Omental fat pad (tissue), 4 donors: ENCODE results near the gene PLXND1. TPM values are rescaled to one million over a fixed set of nuclear protein-coding genes. Genes with fewer than 3 reads are reported as not detected.

ENCODE experiments used
- ATAC-seq: fragments of 150-250 bp; one replicate; pipeline ENCODE4 v1.9.1; 2016; ENCODE audit warnings: mild to moderate bottlenecking, moderate library complexity; ENCODE audit not compliant: low FRiP score
- DNase-seq: peaks from one replicate; pipeline ENCODE4 v3.0.0-alpha.2; 2019; ENCODE audit warnings: low spot score
- total RNA-seq, 4 donors: library from RNA; depleted of rRNA; stranded (reverse); fragments of >200 nt; gene quantifications; one replicate each; pipeline ENCODE4 v1.1.0, GENCODE V29; 2016
- TF ChIP-seq, protein P1 (sequence below), 3 donors: fragments of 450-650 bp; IDR thresholded peaks; one replicate each; pipeline ENCODE4 v1.5.1; 2016 to 2017; ENCODE audit warnings: antibody characterized with exemption in 3 of 3, mild to moderate bottlenecking in 3 of 3, moderate library complexity in 2 of 3

Gene PLXND1
- total RNA-seq, 4 donors from 2014 or later, result 82.7 to 364 (median 170) TPM

GRCh38 chr3:129633751-129634481, 27.4 kb upstream of the PLXND1 start:
- TF ChIP-seq, protein P1, sequence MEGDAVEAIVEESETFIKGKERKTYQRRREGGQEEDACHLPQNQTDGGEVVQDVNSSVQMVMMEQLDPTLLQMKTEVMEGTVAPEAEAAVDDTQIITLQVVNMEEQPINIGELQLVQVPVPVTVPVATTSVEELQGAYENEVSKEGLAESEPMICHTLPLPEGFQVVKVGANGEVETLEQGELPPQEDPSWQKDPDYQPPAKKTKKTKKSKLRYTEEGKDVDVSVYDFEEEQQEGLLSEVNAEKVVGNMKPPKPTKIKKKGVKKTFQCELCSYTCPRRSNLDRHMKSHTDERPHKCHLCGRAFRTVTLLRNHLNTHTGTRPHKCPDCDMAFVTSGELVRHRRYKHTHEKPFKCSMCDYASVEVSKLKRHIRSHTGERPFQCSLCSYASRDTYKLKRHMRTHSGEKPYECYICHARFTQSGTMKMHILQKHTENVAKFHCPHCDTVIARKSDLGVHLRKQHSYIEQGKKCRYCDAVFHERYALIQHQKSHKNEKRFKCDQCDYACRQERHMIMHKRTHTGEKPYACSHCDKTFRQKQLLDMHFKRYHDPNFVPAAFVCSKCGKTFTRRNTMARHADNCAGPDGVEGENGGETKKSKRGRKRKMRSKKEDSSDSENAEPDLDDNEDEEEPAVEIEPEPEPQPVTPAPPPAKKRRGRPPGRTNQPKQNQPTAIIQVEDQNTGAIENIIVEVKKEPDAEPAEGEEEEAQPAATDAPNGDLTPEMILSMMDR (IDR thresholded peaks at IDR 0.05), result no peak
- ATAC-seq (no peak), DNase-seq (no peak)

- no peak for DNase-seq
- TF ChIP-seq, protein P1 (IDR thresholded peaks at IDR 0.05), result no peak
- no peak for ATAC-seq
These were observed 26.5 kb upstream of the PLXND1 start for GRCh38 chr3:129632977-129633376.

DNA sequence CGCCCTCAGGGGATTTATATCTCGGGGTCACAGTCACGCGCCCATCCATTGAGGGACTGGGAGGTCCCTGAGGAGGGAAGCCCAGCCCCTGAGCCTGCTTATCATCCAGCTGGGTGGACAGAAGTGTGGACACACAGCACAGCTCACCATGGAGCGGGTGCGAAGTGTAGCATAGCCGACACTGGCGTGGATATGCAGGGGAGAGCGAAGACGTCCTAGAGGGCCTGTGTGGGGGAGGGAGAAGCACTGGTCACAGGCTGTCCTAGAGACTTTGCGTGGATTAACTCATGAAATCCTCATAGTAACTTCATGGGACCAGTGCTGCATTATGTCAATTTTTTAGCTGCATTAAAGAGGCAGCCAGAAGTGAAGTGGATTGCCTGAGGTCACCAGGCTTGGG, 26.1 kb upstream of the PLXND1 start:
- DNase-seq (no peak), ATAC-seq (no peak)
- TF ChIP-seq, protein P1 (IDR thresholded peaks at IDR 0.05), result no peak

DNA sequence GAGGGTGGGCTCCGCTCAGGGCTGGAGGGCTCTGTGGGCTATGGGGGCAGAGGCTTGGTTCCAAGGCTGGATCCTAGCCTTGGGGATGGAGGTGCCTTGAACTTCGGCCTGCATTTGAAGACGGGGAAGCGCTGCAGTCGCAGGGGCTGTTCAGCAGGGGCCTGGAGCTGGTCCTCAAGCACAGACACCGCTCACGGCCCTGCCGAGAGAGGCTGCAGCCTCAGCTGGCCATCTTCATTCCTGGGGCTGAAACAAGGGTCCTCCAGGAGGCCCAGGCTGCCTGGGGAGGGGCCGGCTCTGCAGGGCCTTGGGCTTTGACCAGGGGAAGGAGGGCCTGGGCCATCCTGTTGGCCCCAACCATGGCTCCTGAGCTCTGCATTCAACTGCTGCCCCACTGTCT, 25.6 kb upstream of the PLXND1 start:
- no peak for DNase-seq
- no peak for ATAC-seq
- TF ChIP-seq, protein P1 (IDR thresholded peaks at IDR 0.05), result no peak

GRCh38 chr3:129629011-129629410, 22.5 kb upstream of the PLXND1 start:
- ATAC-seq (no peak), DNase-seq (no peak)
- TF ChIP-seq, protein P1 (IDR thresholded peaks at IDR 0.05), result no peak

DNA sequence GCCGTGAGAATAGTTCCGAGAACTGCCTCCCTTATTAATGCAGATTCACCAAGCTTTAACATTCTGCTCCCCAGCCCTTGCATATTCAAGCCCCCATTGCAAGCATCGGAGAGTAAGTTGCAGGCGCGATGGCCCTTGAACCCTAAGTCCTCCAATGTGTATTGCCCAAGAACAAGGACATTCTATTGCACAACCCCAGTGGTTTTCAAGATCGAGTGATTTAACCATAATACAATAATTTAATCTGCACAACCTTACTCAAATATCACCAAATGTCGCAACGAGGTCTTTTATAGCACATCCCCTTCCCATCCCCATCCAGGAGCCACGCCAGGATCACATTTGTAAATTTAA, 21.7 kb upstream of the PLXND1 start:
- TF ChIP-seq, protein P1 (IDR thresholded peaks at IDR 0.05), result peak in 1 of 3 donors; percentile 2
- ATAC-seq, result no peak
- DNase-seq, result no peak
